Suppressor macrophage treated with lipopolysaccharide for 4 hours (primary cell): Measurements from ENCODE around the gene GPC3.
"Not testable (repeated sequence)": the region's sequence is repeated elsewhere in the genome, so short reads cannot be mapped to it uniquely, and the experiment has no call there.

Source experiments
- DNase-seq: peaks from one replicate; pipeline ENCODE4 v3.0.0-alpha.2; 2020

Gene GPC3

GRCh38 chrX:133994576-133994975 lies 9.2 kb upstream of the GPC3 start:
- no peak for DNase-seq

GRCh38 chrX:133992882-133993281 lies 7.5 kb upstream of the GPC3 start:
- DNase-seq: no peak

- DNase-seq: no peak
Observed at GRCh38 chrX:133991814-133992213, 6.4 kb upstream of the GPC3 start.

GRCh38 chrX:133991057-133991456 lies 5.7 kb upstream of the GPC3 start:
- DNase-seq: not testable (repeated sequence)

- no peak for DNase-seq
Observed at GRCh38 chrX:133989993-133990392, 4.6 kb upstream of the GPC3 start.

- no peak for DNase-seq
Observed at GRCh38 chrX:133989490-133989889, 4.1 kb upstream of the GPC3 start.

GRCh38 chrX:133988010-133988409 lies 2.6 kb upstream of the GPC3 start:
- DNase-seq: no peak

GRCh38 chrX:133987188-133987587 lies 1.8 kb upstream of the GPC3 start:
- no peak for DNase-seq

GRCh38 chrX:133985967-133986683 lies 731 bp upstream of the GPC3 start:
- DNase-seq: no peak

- no peak for DNase-seq
Observed at GRCh38 chrX:133984857-133985163, 584 bp downstream of the GPC3 start.

GRCh38 chrX:133983974-133984845 lies 1.2 kb downstream of the GPC3 start:
- DNase-seq: no peak

- DNase-seq: no peak
Observed at GRCh38 chrX:133983256-133983973, 2.0 kb downstream of the GPC3 start.

- DNase-seq: no peak
Observed at GRCh38 chrX:133981924-133982323, 3.5 kb downstream of the GPC3 start.

- DNase-seq: no peak
Observed at GRCh38 chrX:133980832-133981588, 4.4 kb downstream of the GPC3 start.

- no peak for DNase-seq
Observed at GRCh38 chrX:133980406-133980805, 5.0 kb downstream of the GPC3 start.

- DNase-seq: no peak
Observed at GRCh38 chrX:133979641-133980230, 5.7 kb downstream of the GPC3 start.

- no peak for DNase-seq
Observed at GRCh38 chrX:133973704-133974103, 11.7 kb downstream of the GPC3 start.

GRCh38 chrX:133972916-133973315 lies 12.5 kb downstream of the GPC3 start:
- no peak for DNase-seq

- DNase-seq: no peak
Observed at GRCh38 chrX:133971586-133971985, 13.8 kb downstream of the GPC3 start.

- no peak for DNase-seq
Observed at GRCh38 chrX:133970076-133970475, 15.3 kb downstream of the GPC3 start.

GRCh38 chrX:133969191-133969590 lies 16.2 kb downstream of the GPC3 start:
- no peak for DNase-seq

GRCh38 chrX:133968109-133968508 lies 17.3 kb downstream of the GPC3 start:
- no peak for DNase-seq

GRCh38 chrX:133966199-133966598 lies 19.2 kb downstream of the GPC3 start:
- DNase-seq: no peak
